ENCODE data around the gene KSR2.

DNA sequence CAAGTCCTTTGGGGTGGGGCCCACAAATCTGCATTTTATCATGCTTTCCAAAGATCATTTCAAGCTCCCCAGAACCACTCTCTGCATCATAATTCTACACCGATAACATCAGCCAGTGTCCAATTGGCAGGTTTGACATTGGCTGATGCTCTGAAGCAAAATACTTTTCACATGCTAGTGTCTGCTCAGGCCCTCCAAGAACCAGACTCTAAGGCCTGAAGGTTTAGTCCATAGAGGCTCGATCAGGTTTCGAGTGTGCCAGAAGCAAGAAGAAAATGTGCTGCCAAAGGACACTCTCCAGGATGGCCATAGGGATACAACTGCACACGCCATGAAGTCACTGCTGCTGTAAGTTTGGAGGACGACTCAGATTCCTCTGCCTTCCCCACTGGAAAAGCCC, 280.3 kb downstream of the KSR2 start:
- no peak for TF ChIP-seq POLR2A (IDR thresholded peaks at IDR 0.05; ENCODE audit: low read depth)
- TF ChIP-seq, protein P1, sequence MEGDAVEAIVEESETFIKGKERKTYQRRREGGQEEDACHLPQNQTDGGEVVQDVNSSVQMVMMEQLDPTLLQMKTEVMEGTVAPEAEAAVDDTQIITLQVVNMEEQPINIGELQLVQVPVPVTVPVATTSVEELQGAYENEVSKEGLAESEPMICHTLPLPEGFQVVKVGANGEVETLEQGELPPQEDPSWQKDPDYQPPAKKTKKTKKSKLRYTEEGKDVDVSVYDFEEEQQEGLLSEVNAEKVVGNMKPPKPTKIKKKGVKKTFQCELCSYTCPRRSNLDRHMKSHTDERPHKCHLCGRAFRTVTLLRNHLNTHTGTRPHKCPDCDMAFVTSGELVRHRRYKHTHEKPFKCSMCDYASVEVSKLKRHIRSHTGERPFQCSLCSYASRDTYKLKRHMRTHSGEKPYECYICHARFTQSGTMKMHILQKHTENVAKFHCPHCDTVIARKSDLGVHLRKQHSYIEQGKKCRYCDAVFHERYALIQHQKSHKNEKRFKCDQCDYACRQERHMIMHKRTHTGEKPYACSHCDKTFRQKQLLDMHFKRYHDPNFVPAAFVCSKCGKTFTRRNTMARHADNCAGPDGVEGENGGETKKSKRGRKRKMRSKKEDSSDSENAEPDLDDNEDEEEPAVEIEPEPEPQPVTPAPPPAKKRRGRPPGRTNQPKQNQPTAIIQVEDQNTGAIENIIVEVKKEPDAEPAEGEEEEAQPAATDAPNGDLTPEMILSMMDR (IDR thresholded peaks at IDR 0.05), result no peak
- no peak for TF ChIP-seq EP300 (IDR thresholded peaks at IDR 0.05)
